ENCODE data around the gene SFXN5.

DNA sequence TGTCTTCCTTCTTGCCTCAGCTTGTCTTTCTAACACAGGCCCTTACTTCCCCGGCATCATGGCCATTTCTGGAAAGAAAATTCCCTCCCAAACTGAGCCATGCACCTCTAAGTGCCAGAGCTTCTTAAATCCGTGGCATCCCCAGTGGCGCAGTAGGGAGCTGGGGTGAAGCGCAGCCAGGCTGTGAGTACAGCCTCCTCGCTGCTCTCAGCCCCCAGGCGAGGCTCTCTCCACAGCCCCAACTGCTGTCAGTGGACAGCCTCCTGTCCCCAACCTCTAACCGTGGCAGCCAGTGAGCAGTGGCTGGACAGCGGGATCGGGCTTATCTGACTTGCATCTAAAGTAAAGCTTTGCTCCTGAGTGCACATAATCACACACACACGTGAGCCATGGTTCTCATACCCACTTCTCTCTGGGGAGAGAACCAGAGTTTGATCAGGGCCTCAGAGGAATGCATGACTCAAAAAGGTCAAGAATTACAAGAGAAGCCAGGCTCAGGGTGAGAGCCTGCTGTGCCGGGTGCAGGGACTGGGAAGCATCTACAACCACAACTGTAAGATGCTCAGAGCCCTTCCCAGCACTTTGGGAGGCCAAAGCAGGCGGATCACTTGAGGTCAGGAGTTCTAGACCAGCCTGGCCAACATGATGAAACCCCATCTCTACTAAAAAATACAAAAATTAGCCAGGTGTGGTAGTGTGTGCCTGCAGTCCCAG is 50.7 kb downstream of the SFXN5 start:
- TF ChIP-seq, protein P1, sequence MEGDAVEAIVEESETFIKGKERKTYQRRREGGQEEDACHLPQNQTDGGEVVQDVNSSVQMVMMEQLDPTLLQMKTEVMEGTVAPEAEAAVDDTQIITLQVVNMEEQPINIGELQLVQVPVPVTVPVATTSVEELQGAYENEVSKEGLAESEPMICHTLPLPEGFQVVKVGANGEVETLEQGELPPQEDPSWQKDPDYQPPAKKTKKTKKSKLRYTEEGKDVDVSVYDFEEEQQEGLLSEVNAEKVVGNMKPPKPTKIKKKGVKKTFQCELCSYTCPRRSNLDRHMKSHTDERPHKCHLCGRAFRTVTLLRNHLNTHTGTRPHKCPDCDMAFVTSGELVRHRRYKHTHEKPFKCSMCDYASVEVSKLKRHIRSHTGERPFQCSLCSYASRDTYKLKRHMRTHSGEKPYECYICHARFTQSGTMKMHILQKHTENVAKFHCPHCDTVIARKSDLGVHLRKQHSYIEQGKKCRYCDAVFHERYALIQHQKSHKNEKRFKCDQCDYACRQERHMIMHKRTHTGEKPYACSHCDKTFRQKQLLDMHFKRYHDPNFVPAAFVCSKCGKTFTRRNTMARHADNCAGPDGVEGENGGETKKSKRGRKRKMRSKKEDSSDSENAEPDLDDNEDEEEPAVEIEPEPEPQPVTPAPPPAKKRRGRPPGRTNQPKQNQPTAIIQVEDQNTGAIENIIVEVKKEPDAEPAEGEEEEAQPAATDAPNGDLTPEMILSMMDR (IDR thresholded peaks at IDR 0.05): no peak
- TF ChIP-seq POLR2A (IDR thresholded peaks at IDR 0.05): no peak

Data from heart left ventricle (tissue), 13 donors.